Tibial nerve (tissue), 4 donors: ENCODE measurements around the gene HCFC1R1.
"Not testable (repeated sequence)": the region's sequence is repeated elsewhere in the genome, so short reads cannot be mapped to it uniquely, and the experiment has no call there.

Experiments used
- CTCF ChIP-seq, 5 experiments: fragments of 200-600 bp in 3 of 5; fragments of 450-650 bp in 2 of 5; sonication (generic) in 3 of 5; IDR thresholded peaks; one replicate each; pipeline ENCODE4 v1.5.1; 2016 to 2019; ENCODE audit warnings: antibody characterized with exemption in 5 of 5, mild to moderate bottlenecking in 3 of 5, moderate library complexity in 2 of 5
- EP300 ChIP-seq, 2 donors: sonication (generic); formaldehyde crosslinking; IDR thresholded peaks; one replicate each; pipeline ENCODE4 v1.6.1; 2017; ENCODE audit warnings: antibody characterized with exemption in 2 of 2, mild to moderate bottlenecking in 1 of 2
- POLR2A ChIP-seq, 2 donors: fragments of 450-650 bp; IDR thresholded peaks; one replicate each; pipeline ENCODE4 v1.6.1; 2017; ENCODE audit warnings: antibody characterized with exemption in 2 of 2, mild to moderate bottlenecking in 2 of 2, moderate library complexity in 2 of 2

DNA sequence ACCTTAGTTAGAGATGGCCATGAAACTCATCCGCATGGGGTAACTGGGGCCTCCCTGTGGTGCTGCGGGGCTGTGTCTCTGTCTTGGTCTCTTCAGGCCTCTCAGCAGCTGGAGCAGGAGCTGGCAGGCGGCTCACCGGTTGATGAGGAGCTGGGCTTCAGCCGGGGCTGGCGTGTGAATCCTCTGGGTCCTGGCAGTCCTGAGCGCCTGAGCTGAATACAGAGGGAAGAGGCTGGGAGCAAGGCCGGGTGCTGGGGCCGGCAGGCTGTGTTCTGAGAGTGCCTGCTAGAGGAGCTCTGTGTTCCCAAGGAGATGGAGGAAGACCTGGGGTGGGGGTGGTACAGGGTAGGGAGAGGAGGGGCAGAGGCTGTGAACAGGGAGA is 32.0 kb upstream of the HCFC1R1 start:
- TF ChIP-seq POLR2A, CTCF, EP300 (IDR thresholded peaks at IDR 0.05): not testable (repeated sequence)
